Endothelial cell of hepatic sinusoid (primary cell): ENCODE measurements around the gene LATS1.
"Not testable (repeated sequence)": the region's sequence is repeated elsewhere in the genome, so short reads cannot be mapped to it uniquely, and the experiment has no call there.

Source experiments
- in situ Hi-C: cut with HindIII; loops from 2 replicates; pipeline ENCODE4 v1.10.0; 2017; ENCODE audit warnings: low sequenced_read_pairs

The LATS1 gene

DNA sequence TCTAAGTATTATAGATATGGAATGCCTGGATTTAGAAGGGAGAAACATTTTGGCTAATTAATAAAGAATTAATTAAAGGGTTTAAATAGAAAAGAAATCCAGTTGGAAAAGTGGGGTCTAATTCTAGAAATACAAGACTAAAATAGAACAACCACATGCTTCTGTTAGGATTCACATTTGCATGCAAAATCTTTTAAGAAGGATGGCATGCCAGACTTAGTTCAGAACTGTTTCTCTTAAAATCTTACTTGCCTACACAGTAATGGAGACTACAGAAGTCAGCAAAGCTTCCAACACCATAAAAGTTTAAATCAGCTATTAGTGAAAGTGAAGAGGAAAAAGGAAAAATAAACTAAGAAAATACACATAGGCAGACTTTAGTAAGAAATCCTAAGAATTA is 36.7 kb downstream of the LATS1 start:
- in situ Hi-C loops = no loop called here

DNA sequence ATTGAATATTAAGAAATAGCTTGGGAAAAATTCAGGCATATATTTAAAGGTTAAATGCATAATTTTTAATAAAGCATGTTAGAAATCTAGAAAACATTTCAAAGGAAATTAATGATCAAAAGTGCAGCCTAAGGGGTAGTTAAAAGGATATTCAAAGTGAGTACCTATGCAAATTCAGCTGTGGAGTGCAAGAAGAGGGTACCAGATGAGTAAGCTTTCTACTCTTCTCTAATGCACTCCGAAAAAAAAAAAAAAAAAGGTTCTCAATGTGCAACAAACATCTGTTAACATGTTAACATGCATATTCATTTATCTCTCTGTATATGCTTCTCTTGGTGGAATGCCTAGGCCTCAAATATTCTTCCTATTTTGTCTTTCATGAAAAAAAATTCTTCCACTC is 37.4 kb downstream of the LATS1 start:
- in situ Hi-C loops = no loop called here

DNA sequence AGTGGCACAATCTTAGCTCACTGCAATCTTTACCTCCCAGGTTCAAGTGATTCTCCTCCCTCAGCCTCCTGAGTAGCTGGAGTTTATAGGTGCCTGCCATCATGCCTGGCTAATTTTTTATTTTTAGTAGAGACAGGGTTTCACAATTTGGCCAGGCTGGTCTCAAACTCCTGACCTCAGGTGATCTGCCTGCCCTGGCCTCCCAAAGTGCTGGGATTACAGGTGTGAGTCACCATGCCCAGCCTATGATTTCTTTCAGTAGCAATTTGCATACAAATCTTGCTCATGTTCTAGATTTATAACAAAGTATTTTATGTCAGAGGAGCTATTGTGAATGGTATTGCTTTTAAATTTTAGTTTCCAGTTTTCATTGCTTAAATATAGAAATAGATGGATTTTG is 45.6 kb downstream of the LATS1 start:
- in situ Hi-C loops = not testable (repeated sequence)

DNA sequence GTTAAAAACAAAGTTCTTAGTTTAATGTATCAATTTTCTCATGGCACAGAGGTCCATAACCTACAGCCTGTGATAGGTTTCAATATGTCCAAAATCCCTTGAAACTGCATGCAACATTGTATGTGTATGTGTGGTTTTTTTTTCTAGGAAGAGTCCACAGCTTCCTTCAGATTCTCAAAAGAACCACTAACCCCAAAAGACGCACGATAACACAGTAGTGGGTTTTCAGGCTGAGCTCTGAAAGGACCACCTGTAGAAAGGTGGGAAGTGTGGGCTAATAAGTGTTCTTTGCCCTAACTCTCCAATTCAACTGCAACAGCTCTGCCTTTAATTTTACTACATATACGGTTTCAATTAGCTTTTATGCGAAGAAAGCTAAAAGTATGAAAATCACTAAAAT is 57.9 kb downstream of the LATS1 start:
- in situ Hi-C loops = no loop called here

DNA sequence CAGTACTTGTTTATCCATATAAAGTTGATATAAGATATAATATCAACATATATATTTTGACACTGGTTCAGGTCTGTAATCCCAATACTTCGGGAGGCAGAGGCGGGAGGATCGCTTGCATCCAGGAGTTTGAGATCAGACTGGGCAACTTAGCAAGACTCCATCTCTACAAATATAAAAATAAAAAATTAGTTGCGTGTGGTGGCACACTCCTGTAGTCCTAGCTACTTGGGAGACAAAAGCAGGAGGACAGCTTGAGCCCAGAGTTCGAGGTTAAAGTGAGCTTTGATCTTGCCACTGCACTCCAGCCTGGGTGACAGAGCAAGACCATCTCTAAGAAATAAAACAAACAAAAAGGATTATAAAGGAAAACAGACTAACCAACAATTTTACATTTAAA is 60.5 kb downstream of the LATS1 start:
- in situ Hi-C loops = no loop called here

DNA sequence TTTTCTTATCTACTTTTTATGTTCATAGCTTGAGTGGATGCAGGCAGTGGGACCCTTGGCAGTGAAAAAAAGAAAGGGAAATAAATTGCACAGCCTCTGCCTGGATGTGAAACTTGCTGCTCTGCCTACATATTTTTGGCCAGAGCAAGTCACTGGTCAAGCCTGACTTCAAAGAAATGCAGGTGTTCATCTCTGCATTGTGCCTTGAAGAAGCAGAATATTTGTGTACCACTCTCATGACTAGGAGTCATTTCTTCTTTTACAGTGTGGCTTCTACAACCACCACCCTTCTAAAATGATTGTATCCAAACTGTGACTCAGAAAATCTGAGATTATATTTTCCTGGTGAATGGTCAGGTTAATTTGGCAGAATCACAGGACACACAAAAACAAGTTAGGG is 66.8 kb downstream of the LATS1 start:
- in situ Hi-C loops = no loop called here

DNA sequence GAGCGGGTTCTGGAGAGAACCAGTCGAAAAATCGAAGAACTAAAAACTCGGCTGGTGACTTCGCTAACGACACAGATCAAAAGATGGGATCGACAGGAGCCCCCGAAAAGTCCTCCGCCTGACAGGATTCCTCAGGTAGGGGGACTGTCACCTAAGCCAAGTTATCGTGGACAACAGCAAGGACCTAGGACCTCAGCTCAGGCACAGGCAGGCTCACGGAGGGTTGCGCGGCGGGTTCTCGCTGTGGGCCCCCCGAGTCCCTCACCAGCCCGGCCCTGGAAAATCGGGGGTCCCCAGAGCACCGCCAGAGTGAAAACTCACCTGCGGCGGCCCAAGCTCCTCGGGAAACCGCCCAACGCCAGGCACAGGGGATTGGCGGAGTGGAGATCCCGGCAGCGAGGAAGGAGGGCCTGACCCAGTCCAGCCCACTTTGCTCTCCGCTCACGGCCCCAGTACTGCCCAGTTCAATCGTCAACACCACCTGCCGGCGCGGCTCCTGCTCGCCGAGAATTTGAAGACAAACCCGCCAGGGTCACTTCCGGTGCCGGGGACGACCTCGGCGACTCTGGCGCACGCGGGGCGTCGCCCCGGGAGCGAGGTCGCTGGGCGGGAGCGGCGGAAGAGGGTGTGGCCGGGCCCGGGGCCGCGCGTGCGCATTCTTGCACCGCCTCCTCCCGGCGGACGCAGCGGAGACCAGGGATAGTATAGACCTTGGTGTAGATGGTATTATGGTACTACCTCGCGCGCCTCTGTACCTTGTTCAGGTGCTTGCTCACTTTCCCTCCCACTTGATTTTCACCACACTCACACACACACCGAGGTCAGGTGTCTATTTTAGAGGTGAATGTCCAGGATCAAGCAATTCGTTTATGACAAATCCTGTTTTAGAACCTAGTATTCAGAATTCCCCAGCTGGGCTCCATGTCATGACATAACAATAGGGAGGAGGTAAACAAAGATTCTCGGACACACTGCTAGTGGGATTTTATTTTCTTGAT is 69.5 kb downstream of the LATS1 start, which contains the start of gene KATNA1:
Gene KATNA1, minus strand, starts transcription at position 567 of the 998 bp plus-strand sequence. CDS start 10,167 bp downstream, outside the sequence.
- in situ Hi-C loops = loop anchor here (5.0 kb wide), 1 partner anchor 46 kb away; no protein-coding TSS in a partner anchor

DNA sequence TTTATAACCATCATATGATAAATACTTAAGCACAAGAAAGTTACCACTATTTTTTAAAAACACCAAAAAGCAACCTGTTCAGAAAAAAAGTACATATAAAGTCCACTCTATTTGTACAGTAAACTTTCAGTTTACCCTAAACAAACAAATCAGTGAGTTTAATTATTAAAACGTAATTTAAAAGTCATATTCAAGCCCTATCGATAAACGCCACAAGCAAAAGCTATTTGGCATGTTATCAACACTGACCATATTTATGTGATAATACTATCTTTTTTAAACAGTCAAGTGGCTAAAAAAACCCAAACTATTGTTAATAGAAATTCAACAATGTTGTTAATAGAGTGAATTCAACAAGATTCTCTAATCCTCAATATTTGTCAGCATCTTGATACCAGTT is 71.3 kb downstream of the LATS1 start:
- in situ Hi-C loops = loop anchor here (5.0 kb wide), 1 partner anchor 44 kb away; no protein-coding TSS in a partner anchor

DNA sequence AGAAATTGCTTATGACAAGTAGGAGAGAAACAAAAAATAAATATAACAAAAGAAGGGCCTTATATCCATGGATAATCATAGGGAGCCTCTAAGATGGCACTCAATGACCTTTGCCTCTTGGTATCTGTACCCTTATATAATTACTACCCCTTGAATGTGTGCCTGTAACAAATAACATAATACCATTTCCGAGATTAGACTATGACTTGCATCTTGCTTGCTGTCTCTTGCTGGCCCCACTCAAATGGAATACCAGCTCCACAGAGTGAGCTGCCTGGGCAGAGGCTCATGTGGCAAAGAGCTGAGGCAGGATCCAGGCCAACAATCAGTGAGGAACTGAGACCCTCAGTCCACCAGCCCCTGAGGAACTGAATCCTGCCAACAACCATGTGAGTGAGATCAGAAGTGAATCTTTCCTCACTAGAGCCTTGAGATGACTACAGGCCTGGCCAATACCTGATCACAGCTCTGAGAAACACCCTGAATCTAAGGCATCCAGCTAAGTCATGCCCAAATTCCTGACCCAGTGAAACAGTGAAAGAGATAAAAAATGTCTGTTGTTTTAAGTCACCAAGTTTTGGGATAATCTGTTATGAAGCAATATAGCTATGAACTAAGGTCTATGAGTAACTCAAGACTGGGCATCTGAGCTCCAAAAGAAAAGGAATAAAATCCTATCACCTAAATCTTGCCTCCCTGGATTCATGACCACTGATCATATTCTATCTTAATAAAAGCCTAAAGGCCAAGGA is 74.9 kb downstream of the LATS1 start:
- in situ Hi-C loops = no loop called here

DNA sequence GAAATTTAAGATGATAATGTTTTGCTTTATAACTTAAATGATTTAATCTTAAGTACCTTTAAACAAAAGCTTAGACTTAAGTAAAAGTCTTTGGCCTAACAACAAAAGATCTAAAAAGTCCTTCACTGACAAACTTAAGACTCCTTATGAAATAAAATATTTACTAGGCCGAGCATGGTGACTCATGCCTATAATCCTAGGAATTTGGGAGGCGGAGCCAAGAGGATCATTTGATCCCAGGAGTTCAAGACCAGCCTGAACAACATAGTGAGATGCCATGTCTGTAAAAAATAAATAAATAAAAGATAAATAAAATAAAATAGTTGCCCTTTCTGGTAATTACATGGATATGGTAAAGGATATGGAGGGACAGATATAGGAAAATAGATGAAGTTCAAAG is 81.8 kb downstream of the LATS1 start:
- in situ Hi-C loops = no loop called here

DNA sequence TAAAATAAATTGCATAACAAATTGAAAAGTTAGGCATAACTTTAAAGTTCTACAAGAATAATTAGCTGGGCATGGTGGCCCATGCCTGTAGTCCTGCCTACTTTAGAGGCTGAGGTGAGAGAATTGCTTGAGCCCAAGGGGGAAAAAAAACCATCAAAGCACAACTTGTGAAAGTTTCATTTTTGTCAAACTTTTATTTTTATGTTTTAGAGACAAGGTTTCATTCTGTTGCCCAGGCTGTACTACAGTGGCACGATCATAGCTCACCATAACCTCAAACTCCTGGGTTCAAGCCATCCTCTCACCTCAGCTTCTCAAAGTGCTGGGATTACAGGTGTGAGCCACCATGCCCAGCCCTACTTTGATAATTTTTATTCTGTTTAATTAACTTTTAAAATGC is 83.6 kb downstream of the LATS1 start:
- in situ Hi-C loops = no loop called here

DNA sequence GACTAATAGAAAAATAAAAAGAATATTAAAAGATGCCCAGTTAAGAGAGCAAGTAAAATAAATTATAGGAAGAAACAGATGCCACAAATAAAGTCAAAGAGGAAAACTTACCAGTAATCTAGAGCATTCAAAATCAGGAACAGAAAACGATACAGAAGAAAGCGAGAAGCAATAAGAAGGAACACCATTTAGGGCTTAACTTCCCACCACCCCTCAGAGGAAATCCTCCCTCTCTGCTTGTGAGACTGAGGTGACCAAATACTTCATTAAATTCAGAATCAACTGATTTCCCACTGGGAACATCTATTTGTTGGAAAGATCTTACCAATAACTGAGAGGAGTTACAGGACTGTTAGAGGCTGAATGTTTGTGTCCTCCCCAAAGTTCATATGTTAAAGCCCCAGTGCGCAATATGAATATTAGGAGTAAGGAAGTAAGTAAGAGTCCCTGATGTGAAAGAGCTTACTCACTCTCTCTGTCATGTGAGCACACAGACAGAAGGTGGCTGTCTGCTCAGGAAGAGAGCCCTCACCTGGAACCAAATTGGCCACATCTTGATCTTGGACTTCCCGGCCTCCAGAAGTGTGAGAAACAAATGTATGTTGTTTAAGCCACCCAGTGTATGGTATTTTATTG is 88.9 kb downstream of the LATS1 start:
- in situ Hi-C loops = no loop called here

DNA sequence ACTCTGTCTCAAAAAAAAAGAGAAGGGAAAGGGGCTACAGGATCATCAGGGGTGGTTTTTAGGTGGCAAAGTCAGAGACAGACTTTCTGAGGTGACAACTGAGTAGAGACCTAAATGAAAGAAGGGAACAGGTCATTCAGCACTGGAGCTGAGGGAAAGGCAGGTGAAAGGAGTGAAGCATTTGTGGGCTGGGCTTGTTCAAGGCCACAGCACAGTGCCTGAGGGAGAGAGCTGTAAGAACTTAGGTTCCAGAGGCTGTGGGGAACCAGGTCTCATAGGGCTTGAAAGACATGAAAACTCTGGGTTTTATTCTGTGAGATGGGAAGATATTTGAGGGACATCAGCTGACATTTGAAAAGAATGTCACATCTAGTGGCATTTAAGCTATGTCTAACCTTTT is 90.2 kb downstream of the LATS1 start:
- in situ Hi-C loops = no loop called here

DNA sequence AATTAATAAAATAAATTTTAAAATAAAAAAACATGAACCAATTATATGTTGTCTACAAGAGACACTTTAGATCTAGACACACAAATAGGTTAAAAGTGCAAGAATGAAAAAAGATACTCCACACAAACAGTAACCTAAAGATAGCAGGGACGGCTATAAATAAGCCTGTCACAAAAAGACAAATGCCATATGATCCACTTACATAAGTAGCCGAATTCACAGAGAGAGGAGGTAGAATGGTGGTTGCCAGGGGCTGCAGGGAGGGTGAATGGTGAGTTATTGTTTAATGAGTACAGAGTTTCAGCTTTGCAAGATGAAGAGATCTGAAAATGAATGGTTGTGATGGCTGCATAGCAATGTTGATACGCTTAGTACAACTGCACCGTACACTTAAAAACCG is 102.1 kb downstream of the LATS1 start:
- in situ Hi-C loops = no loop called here

DNA sequence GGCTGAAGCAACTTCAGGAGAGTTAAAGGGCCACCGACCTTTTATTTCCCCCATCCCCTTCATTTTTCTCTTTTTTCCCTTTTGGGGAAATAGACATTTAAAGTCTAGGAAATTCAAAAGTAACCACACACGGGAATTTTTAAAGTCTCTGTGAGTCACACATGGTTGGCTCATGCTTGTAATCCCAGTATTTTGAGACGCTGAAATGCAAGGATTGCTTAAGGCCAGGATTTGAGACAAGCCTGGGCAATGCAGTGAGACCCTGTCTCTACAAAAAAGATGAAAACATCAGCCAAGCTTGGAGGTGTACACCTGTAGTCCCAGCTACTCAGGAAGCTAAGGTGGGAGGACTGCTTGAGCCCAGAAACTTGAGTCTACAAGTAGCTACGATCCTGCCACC is 103.6 kb downstream of the LATS1 start:
- in situ Hi-C loops = no loop called here

DNA sequence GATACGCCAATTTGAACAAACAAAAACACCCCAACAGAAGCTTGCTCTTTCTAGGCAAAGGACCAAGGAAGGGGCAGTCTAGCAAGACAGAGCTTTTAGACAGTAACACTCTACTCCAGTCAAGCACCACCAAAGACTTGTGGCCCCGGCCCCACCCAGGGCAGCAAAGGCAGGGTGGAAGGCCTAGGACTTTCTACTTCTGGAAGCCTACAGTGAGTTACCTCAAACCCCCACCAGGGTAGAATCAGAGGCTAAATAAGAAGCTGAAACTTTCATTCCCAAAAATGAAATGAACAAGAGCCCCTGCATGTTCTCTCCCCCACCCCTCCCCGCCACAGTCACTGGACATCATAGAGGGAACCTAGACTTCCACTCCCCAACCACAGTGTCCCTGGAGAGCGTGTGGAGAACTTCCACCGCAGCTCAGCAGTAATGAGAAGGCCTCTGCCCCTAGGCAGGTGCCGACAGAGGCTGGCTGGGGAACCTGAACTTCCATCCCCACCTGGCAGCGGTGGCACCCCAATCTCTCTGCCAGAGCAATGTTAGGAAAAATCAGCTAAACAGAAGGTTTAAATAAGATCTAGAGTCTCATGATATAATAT is 109.4 kb downstream of the LATS1 start:
- in situ Hi-C loops = no loop called here
